Mesodermal cell (in vitro differentiated cells): Measurements from ENCODE around the gene ITGB4.

Experiments
- H3K27ac ChIP-seq: 2 replicates; pipeline ENCODE4 v1.7.0; 2013; ENCODE audit warnings: mild to moderate bottlenecking, low read depth, low read length, moderate library complexity; ENCODE audit not compliant: severe bottlenecking
- H3K36me3 ChIP-seq: 2 replicates; pipeline ENCODE4 v1.7.1; 2013; ENCODE audit warnings: mild to moderate bottlenecking, low read length, moderate library complexity; ENCODE audit not compliant: control insufficient read depth, insufficient read depth
- H3K4me1 ChIP-seq: one replicate; pipeline ENCODE4 v1.7.1; 2013; ENCODE audit warnings: mild to moderate bottlenecking, low read length; ENCODE audit not compliant: insufficient read depth, control insufficient read depth, poor library complexity, severe bottlenecking
- H3K4me3 ChIP-seq: 2 replicates; pipeline ENCODE4 v1.7.0; 2013; ENCODE audit warnings: low read length, control low read depth, mild to moderate bottlenecking; ENCODE audit not compliant: insufficient read depth, poor library complexity, severe bottlenecking; ENCODE audit errors: extremely low read depth
- H3K9me3 ChIP-seq: 2 replicates; pipeline ENCODE4 v1.7.1; 2013; ENCODE audit warnings: mild to moderate bottlenecking, low read length, moderate library complexity; ENCODE audit not compliant: control insufficient read depth
- WGBS, 2 experiments: methylation state at CpG; one replicate each; pipeline ENCODE4 v1.1.5; 2013; ENCODE audit warnings: missing lambda C conversion rate in 2 of 2; ENCODE audit not compliant: insufficient coverage in 2 of 2; 5-methylcytosine and 5-hydroxymethylcytosine counted together

ITGB4 gene

DNA sequence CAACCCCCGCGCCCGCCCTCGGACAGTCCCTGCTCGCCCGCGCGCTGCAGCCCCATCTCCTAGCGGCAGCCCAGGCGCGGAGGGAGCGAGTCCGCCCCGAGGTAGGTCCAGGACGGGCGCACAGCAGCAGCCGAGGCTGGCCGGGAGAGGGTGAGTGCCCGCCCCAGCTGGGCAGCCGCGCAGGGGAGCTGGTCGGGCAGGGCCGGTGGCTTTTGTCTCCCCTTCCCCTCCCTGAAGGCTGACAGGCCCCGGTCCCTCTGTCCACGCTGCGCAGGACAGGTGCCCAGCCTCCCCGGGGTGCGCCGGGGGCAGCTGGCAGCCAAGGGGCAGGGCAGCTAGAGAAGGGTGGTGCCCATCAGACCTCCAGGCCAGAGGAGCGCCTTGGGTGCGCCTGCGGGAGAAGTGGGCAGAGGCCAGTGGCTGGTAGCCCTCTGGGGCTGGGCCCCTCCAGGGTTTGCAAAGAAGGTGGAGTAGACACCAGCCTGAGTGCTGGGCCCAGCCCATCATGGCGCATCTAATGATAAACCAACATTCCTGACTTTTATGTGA lies 278 bp downstream of the ITGB4 start:
- Histone ChIP-seq H3K4me1 (no peaks in the 10 kb centered on the region), H3K9me3 (no peaks in the 10 kb centered on the region), H3K36me3 (no peaks in the 10 kb centered on the region), H3K27ac (no peak overlapping the region), H3K4me3 (peak overlapping the region; percentile 23)
- 27 to 41% methylated on average over 19 to 23 of the region's 33 CpGs for WGBS, 2 experiments

GRCh38 chr17:75722076-75722475 lies 817 bp downstream of the ITGB4 start:
- Histone ChIP-seq H3K36me3 (no peaks in the 10 kb centered on the region), H3K27ac (no peak overlapping the region), H3K4me3 (no peak overlapping the region), H3K4me1 (no peaks in the 10 kb centered on the region), H3K9me3 (no peaks in the 10 kb centered on the region)
- WGBS, 2 experiments = 88 to 92% methylated on average over 3 to 5 of the region's 5 CpGs

DNA sequence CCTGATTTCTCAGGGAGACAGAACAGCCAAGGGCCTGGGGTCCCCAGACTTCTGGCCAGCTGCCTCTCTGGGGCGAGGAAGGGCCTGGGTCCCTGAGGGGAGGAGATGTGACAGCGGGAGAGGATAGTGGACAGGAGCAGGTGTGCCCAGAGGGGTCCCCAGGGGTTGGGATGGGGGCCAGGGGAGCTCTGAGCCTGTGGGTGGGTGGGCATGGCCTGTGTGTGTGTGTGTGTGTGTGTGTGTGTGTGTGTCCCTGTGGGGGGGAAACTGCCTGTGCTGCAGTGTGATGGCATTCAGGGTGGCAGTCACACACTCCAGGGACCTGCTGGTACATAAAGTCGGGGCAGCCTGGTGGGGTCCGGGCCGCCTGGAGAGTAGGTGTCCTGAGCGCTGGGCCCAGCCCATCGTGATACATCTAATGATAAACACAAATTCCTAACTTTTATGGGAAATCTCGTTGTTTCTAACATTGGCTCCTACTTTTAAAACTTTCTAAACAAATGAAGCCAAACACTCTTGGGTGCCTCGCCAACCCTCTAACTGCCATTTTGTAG lies 1.4 kb downstream of the ITGB4 start:
- Histone ChIP-seq H3K36me3 (no peaks in the 10 kb centered on the region), H3K4me3 (no peak overlapping the region), H3K4me1 (no peaks in the 10 kb centered on the region), H3K9me3 (no peaks in the 10 kb centered on the region), H3K27ac (no peak overlapping the region)
- 90 to 97% methylated on average over 9 of the region's 9 CpGs for WGBS, 2 experiments

- Histone ChIP-seq H3K9me3 (no peaks in the 10 kb centered on the region), H3K4me3 (no peak overlapping the region), H3K27ac (no peak overlapping the region), H3K4me1 (no peaks in the 10 kb centered on the region), H3K36me3 (no peaks in the 10 kb centered on the region)
- 86 to 93% methylated on average over 13 to 18 of the region's 18 CpGs for WGBS, 2 experiments
Measured at GRCh38 chr17:75723171-75723930, 2.1 kb downstream of the ITGB4 start.

GRCh38 chr17:75724016-75725003 lies 3.1 kb downstream of the ITGB4 start:
- Histone ChIP-seq H3K4me1 (no peaks in the 10 kb centered on the region), H3K36me3 (no peaks in the 10 kb centered on the region), H3K4me3 (no peak overlapping the region), H3K9me3 (no peaks in the 10 kb centered on the region), H3K27ac (no peak overlapping the region)
- WGBS, 2 experiments = 90 to 93% methylated on average over 20 to 23 of the region's 23 CpGs

DNA sequence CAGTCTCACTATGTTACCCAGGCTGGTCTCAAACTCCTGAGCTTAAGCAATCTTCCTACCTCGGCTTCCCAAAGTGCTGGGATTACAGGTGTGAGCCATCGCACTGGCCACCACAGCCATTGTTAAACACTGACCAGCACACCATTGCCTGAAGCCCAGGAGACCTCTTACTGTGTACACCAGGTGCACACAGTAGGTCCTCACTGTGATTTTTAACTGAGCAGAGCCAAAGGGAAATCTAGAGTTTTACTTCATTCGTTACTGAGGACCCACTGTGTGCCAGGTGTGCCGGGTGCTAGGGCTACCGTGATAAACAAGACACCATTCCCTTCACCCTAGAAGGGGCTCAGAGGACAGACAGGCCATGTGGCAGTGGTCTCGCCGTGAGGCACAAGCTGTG lies 4.2 kb downstream of the ITGB4 start:
- Histone ChIP-seq H3K9me3 (no peaks in the 10 kb centered on the region), H3K4me1 (no peaks in the 10 kb centered on the region), H3K4me3 (no peak overlapping the region), H3K36me3 (no peaks in the 10 kb centered on the region), H3K27ac (no peak overlapping the region)
- WGBS, 2 experiments = 95 to 96% methylated on average over 5 of the region's 7 CpGs

- 97% methylated on average over 13 to 16 of the region's 18 CpGs for WGBS, 2 experiments
- H3K9me3 ChIP-seq = no peaks in the 10 kb centered on the region
- no peaks in the 10 kb centered on the region for H3K36me3 ChIP-seq
- no peak overlapping the region for H3K27ac ChIP-seq
- no peak overlapping the region for H3K4me3 ChIP-seq
- no peaks in the 10 kb centered on the region for H3K4me1 ChIP-seq
Measured at GRCh38 chr17:75727391-75727790, 6.1 kb downstream of the ITGB4 start.

DNA sequence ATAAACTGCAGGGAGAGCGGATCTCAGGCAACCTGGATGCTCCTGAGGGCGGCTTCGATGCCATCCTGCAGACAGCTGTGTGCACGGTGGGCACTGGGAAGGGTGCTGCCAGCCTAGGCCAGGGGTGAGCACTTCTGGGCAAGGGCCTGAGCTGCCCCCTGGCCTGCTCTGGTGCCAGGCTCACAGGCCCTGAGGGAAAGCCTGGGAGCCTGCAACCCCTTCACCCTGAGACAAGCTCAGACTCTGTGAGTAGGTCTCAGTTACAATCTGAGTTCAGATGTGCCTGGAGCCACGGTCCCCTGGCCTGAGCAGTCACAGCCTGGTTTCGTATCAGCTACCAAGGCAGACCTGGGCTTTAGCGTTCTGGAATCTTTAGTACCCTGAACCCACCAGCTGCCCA lies 8.1 kb downstream of the ITGB4 start:
- no peaks in the 10 kb centered on the region for H3K36me3 ChIP-seq
- WGBS, 2 experiments = 89 to 90% methylated on average over 7 of the region's 7 CpGs
- H3K27ac ChIP-seq = no peak overlapping the region

DNA sequence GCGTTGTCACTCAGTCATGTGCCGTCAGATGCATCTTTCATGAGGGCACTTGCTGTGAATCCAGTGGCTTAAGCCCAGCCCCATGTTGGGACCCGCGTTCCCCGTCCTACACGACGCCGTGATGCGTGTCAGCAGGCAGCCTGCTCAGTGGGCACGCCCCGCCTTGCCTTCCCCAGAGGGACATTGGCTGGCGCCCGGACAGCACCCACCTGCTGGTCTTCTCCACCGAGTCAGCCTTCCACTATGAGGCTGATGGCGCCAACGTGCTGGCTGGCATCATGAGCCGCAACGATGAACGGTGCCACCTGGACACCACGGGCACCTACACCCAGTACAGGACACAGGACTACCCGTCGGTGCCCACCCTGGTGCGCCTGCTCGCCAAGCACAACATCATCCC lies 8.8 kb downstream of the ITGB4 start:
- Histone ChIP-seq H3K9me3 (no peaks in the 10 kb centered on the region), H3K4me3 (no peak overlapping the region), H3K4me1 (no peaks in the 10 kb centered on the region), H3K36me3 (no peaks in the 10 kb centered on the region), H3K27ac (no peak overlapping the region)
- WGBS, 2 experiments = 93 to 96% methylated on average over 19 to 20 of the region's 24 CpGs

More for the DNA sequence above, 8.1 kb downstream of the ITGB4 start:
- Histone ChIP-seq H3K4me3 (no peak overlapping the region), H3K9me3 (no peaks in the 10 kb centered on the region), H3K4me1 (no peaks in the 10 kb centered on the region)

DNA sequence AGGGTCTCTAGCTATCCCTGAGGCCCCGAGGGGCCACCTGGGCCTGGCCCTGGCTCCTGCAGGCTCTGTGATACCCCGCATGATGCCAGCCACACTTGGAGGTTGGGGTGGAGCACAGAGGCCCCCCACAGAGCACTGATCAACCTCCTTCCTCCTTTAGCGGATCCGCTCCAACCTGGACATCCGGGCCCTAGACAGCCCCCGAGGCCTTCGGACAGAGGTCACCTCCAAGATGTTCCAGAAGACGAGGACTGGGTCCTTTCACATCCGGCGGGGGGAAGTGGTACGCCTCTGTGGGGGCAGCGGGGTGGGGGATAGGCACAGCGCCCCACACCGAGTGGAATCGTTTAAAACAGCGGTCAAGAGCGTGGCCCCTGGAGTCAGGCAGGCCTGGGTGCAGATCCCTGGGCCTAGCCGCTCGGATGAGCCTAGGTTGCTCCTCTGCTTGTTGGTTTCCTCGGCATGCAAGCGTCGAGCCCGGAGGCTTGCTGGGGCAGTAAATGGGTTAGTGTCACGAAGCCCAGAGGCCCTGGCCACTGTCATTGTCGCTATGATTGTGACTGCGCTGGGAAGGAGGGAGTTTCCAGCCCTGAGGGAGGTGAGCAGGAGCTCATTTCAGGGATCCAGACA lies 9.9 kb downstream of the ITGB4 start:
- no peaks in the 10 kb centered on the region for H3K9me3 ChIP-seq
- WGBS, 2 experiments = 90 to 97% methylated on average over 22 to 23 of the region's 26 CpGs
- no peaks in the 10 kb centered on the region for H3K36me3 ChIP-seq
- no peak overlapping the region for H3K4me3 ChIP-seq
- H3K27ac ChIP-seq = no peak overlapping the region
- H3K4me1 ChIP-seq = no peaks in the 10 kb centered on the region
